Thyroid gland (tissue), 4 donors: ENCODE data around the gene ANKRD34C. TPM values are rescaled to one million over a fixed set of nuclear protein-coding genes. Genes with fewer than 3 reads are reported as not detected.

Experiments used
- DNase-seq, 2 donors: peaks; one replicate each; pipeline ENCODE4 v3.0.0-alpha.2; 2019
- H3K27ac ChIP-seq, 3 donors: fragments of 200-600 bp; sonication (generic); 1 replicate in 2 of 3; 2 replicates in 1 of 3; pipeline ENCODE4 v1.5.1; 2016 to 2019; ENCODE audit warnings: mild to moderate bottlenecking in 1 of 3, moderate library complexity in 1 of 3
- H3K27me3 ChIP-seq: fragments of 200-600 bp; sonication (generic); one replicate; pipeline ENCODE4 v1.5.1; 2019
- H3K36me3 ChIP-seq, 2 donors: fragments of 200-600 bp; sonication (generic); one replicate each; pipeline ENCODE4 v1.5.1; 2016 to 2019
- H3K4me1 ChIP-seq, 2 donors: fragments of 200-600 bp; sonication (generic); one replicate each; pipeline ENCODE4 v1.5.1; 2017 to 2019
- H3K4me3 ChIP-seq, 3 donors: fragments of 200-600 bp; sonication (generic); replicated peaks in 1 of 3; 1 replicate in 2 of 3; 2 replicates in 1 of 3; pipeline ENCODE4 v1.5.1; 2016; ENCODE audit warnings: mild to moderate bottlenecking in 1 of 3
- H3K9me3 ChIP-seq: fragments of 200-600 bp; sonication (generic); one replicate; pipeline ENCODE4 v1.5.1; 2017
- POLR2A ChIP-seq, 2 donors: fragments of 450-650 bp; IDR thresholded peaks; one replicate each; pipeline ENCODE4 v1.6.1; 2017; ENCODE audit warnings: antibody characterized with exemption in 2 of 2, mild to moderate bottlenecking in 2 of 2, moderate library complexity in 1 of 2
- WGBS, 2 donors: methylation state at CpG; one replicate each; pipeline ENCODE4 v1.1.5; 2017; 5-methylcytosine and 5-hydroxymethylcytosine counted together
- intact Hi-C: fragments of 100-400 bp; cut with DNase I; formaldehyde crosslinking; loops from one replicate; pipeline ENCODE4 v1.15.1; 2023
- total RNA-seq, 4 donors: library from RNA; depleted of rRNA; stranded (reverse); fragments of >200 nt; gene quantifications; one replicate each; pipeline ENCODE4 v1.2.3, GENCODE V29; 2016
- TF ChIP-seq, protein P1 (sequence below), 6 experiments: fragments of 200-600 bp in 3 of 6; fragments of 450-650 bp in 3 of 6; sonication (generic) in 3 of 6; IDR thresholded peaks; one replicate each; pipeline ENCODE4 v1.5.1; 2016 to 2019; ENCODE audit warnings: antibody characterized with exemption in 6 of 6, mild to moderate bottlenecking in 2 of 6, inconsistent platforms in 1 of 6, moderate library complexity in 1 of 6

ANKRD34C gene
- under 1 TPM in 1 of 4 donors, not detected in 3; 0.13 TPM for total RNA-seq

DNA sequence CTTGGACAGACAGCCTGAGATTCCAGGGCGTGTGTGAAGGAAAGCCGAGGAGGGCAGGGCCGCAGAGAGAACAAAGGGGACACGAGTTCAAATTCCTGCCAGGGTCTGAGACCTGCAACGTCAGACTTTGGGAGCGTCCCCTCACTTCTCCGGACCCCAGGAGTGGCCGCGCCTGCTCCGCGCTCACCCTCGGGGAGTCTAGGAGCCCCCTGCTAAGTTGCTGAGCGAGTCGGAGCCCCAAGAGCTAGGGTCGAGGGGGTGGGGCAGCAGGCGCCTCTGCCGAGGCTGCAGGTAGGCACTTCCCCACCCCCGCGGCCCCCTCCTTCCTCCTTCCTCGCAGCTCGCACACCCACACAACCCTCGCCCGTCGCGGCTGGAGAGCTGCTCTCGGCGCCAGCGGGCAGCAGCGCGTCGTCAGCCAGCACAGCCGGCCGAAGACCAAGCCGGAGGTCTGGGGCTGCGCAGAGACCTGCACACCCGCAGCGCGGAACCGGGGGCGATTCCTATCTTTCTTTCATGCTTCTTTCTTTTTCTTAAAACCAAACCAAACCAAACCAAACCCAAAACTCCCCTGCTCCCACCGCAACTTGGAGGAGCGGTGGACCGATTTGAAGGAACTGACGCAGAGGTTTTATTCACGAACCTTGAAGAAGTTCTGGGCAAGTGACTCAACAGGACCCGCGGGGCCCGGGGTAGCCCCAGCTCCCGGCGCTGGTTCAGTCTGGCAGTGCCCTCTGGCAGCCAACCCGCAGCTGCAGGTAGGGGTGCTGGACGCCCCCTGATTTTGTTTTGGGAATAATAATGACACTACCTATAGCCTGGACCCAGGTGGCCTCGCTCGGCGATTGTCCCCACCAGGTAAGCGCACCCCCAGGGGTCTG lies at the start of gene ANKRD34C:
TSS of gene ANKRD34C (plus strand) at position 352 of the 881 bp plus-strand sequence. CDS start 10,563 bp downstream, outside the sequence.
- intact Hi-C loops = no loop called here
- 7 to 8% methylated on average over 39 to 49 of the region's 56 CpGs for WGBS, 2 donors
- Histone ChIP-seq H3K4me3 (no peak within 1 kb of the TSS), H3K9me3 (no peaks in the 10 kb centered on the region), H3K27ac (no peak within 1 kb of the TSS), H3K27me3 (no peaks in the 10 kb centered on the region), H3K36me3 (no peaks in the 10 kb centered on the region), H3K4me1 (no peaks in the 10 kb centered on the region)
- no peak for DNase-seq
- no peak for TF ChIP-seq POLR2A (IDR thresholded peaks at IDR 0.05)
- TF ChIP-seq, protein P1, sequence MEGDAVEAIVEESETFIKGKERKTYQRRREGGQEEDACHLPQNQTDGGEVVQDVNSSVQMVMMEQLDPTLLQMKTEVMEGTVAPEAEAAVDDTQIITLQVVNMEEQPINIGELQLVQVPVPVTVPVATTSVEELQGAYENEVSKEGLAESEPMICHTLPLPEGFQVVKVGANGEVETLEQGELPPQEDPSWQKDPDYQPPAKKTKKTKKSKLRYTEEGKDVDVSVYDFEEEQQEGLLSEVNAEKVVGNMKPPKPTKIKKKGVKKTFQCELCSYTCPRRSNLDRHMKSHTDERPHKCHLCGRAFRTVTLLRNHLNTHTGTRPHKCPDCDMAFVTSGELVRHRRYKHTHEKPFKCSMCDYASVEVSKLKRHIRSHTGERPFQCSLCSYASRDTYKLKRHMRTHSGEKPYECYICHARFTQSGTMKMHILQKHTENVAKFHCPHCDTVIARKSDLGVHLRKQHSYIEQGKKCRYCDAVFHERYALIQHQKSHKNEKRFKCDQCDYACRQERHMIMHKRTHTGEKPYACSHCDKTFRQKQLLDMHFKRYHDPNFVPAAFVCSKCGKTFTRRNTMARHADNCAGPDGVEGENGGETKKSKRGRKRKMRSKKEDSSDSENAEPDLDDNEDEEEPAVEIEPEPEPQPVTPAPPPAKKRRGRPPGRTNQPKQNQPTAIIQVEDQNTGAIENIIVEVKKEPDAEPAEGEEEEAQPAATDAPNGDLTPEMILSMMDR (IDR thresholded peaks at IDR 0.05) = no peak

DNA sequence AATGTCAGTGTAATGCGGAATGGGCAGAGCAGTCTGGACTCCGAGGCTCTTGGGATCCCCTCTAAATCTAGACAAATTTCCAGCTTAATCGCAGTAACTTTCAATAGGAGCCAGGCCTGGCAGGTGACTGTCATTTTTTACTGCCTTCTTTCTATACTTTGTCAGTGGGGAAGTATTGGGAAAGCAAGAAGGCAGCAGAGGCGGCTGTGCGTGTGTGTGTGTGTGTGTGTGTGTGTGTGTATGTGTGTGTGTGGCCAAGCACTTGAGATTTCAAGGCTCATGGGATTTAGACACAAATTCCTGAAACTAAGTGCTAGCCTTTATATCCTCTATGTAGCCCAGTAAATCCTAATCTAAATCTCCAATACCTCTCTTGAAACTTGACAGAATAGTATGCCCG lies 49.3 kb upstream of the ANKRD34C start:
- intact Hi-C loops = no loop called here
- TF ChIP-seq POLR2A (IDR thresholded peaks at IDR 0.05) = no peak
- TF ChIP-seq, protein P1 (IDR thresholded peaks at IDR 0.05) = no peak
- Histone ChIP-seq H3K27ac (no peak overlapping the region), H3K4me3 (no peak overlapping the region), H3K4me1 (no peaks in the 10 kb centered on the region), H3K36me3 (no peaks in the 10 kb centered on the region), H3K27me3 (no peaks in the 10 kb centered on the region), H3K9me3 (no peaks in the 10 kb centered on the region)
- peak; percentile 49 to 55 for DNase-seq
- 44 to 51% methylated on average over 6 of the region's 6 CpGs for WGBS, 2 donors

DNA sequence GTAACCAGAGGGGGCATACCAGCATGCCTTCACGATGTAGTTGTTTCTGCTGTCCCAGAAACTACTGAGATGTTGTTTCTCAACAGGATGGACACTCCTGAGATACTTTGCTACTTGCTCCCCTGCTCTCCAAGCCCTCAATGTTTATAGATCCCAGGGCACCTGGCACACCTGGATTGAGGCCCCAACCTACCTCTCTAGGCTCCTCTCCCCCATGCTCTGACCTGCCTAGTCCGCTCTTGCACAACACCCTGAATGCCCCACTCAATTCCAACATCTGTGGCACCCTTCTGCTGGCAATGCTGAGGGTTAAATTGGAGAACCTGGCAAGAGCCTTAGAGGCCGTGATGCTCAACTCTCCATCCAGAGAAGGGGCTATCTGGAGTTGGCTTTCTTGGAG lies 42.5 kb upstream of the ANKRD34C start:
- TF ChIP-seq POLR2A (IDR thresholded peaks at IDR 0.05) = no peak
- TF ChIP-seq, protein P1 (IDR thresholded peaks at IDR 0.05) = no peak
- no peak for DNase-seq
- WGBS, 2 donors = 71 to 73% methylated on average over 3 of the region's 3 CpGs
- H3K9me3 ChIP-seq = no peaks in the 10 kb centered on the region
- H3K27me3 ChIP-seq = no peaks in the 10 kb centered on the region
- H3K27ac ChIP-seq = no peak overlapping the region
- intact Hi-C loops = no loop called here
- no peak overlapping the region for H3K4me3 ChIP-seq
- no peaks in the 10 kb centered on the region for H3K4me1 ChIP-seq
- no peaks in the 10 kb centered on the region for H3K36me3 ChIP-seq

- Histone ChIP-seq H3K9me3 (no peaks in the 10 kb centered on the region), H3K27ac (no peak overlapping the region), H3K27me3 (no peaks in the 10 kb centered on the region), H3K4me1 (no peaks in the 10 kb centered on the region), H3K36me3 (no peaks in the 10 kb centered on the region), H3K4me3 (no peak overlapping the region)
- DNase-seq = no peak
- intact Hi-C loops = no loop called here
- WGBS, 2 donors = 74 to 78% methylated on average over 11 of the region's 11 CpGs
- TF ChIP-seq, protein P1 (IDR thresholded peaks at IDR 0.05) = no peak
- TF ChIP-seq POLR2A (IDR thresholded peaks at IDR 0.05) = no peak
These were observed 38.8 kb upstream of the ANKRD34C start for GRCh38 chr15:79243723-79244122.

DNA sequence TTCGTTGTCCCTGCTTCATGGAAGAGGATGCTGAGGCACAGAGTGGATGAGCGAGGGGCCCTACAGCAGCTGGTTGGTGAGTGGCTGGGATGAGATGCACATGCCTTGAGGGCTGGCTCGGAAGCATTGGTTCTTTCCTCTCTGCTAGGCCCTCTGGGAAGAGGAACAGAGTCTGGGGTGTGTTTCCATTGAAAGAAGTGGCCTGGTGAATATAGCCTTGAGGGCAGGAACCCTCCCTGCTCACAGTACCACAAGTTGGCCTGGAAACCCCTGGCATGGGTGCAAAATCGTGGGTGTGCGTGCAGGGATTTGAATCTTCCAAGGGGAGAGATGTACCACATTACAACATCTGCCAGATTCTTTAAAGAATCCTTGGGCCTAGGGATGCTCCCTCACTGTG lies 37.6 kb upstream of the ANKRD34C start:
- Histone ChIP-seq H3K27me3 (no peaks in the 10 kb centered on the region), H3K27ac (no peak overlapping the region), H3K36me3 (no peaks in the 10 kb centered on the region), H3K4me1 (no peaks in the 10 kb centered on the region), H3K9me3 (no peaks in the 10 kb centered on the region), H3K4me3 (no peak overlapping the region)
- intact Hi-C loops = no loop called here
- WGBS, 2 donors = 90 to 92% methylated on average over 5 of the region's 5 CpGs
- DNase-seq = no peak
- no peak for TF ChIP-seq POLR2A (IDR thresholded peaks at IDR 0.05)
- TF ChIP-seq, protein P1 (IDR thresholded peaks at IDR 0.05) = no peak
